RWPE2 (cell line): ENCODE data around the gene NANP.
"Not testable (repeated sequence)": the region's sequence is repeated elsewhere in the genome, so short reads cannot be mapped to it uniquely, and the experiment has no call there.

Source experiments
- ATAC-seq: fragments of 200-7000 bp; cut with Tn5 transposase; 3 replicates; pipeline ENCODE4 v1.9.1; 2021; ENCODE audit warnings: low read depth
- DNase-seq: peaks from one replicate; pipeline ENCODE4 v3.0.0-alpha.2; 2020; ENCODE audit warnings: low spot score
- H3K27ac ChIP-seq: fragments of 450-650 bp; 2 replicates; pipeline ENCODE4 v1.5.1; 2017; ENCODE audit warnings: mild to moderate bottlenecking; ENCODE audit not compliant: poor library complexity, severe bottlenecking
- H3K27me3 ChIP-seq: fragments of 250-450 bp; sonication (Bioruptor Pico); 2 replicates; pipeline ENCODE4 v1.5.1; 2021; ENCODE audit warnings: mild to moderate bottlenecking, moderate library complexity; ENCODE audit not compliant: insufficient read depth, poor library complexity, severe bottlenecking
- H3K36me3 ChIP-seq: fragments of 250-450 bp; sonication (Bioruptor Pico); 2 replicates; pipeline ENCODE4 v1.5.1; 2020; ENCODE audit warnings: low read depth, mild to moderate bottlenecking, moderate library complexity
- H3K4me1 ChIP-seq: fragments of 250-450 bp; sonication (Bioruptor Pico); 2 replicates; pipeline ENCODE4 v1.5.1; 2021; ENCODE audit warnings: mild to moderate bottlenecking, moderate library complexity; ENCODE audit not compliant: insufficient read depth, poor library complexity, severe bottlenecking
- H3K4me3 ChIP-seq: fragments of 250-450 bp; sonication (Bioruptor Pico); 2 replicates; pipeline ENCODE4 v1.5.1; 2021; ENCODE audit warnings: mild to moderate bottlenecking, moderate library complexity; ENCODE audit not compliant: severe bottlenecking
- H3K9me3 ChIP-seq: fragments of 250-450 bp; sonication (Bioruptor Pico); 2 replicates; pipeline ENCODE4 v1.5.1; 2021; ENCODE audit warnings: mild to moderate bottlenecking, moderate library complexity; ENCODE audit not compliant: severe bottlenecking
- TF ChIP-seq, protein P1 (sequence below): fragments of 450-650 bp; IDR thresholded peaks from one replicate; pipeline ENCODE4 v1.5.1; 2017; ENCODE audit warnings: mild to moderate bottlenecking, moderate library complexity; ENCODE audit not compliant: poor library complexity, severe bottlenecking

The NANP gene

DNA sequence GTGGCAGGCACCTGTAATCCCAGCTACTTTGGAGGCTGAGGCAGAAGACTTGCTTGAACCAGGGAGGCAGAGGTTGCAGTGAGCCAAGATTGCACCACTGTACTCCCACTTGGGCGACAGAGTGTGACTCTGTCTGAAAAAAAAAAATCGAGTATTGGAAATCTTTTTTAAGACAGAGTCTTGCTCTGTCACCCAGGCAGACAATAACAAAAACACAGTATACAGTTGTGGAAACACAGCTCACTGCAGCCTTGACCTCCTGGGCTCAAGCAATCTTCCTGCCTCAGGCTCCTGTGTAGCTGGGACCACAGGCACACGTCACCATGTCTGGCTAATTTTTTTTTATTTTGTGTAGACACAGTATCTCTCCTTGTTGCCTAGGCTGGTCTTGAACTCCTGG, 15.0 kb downstream of the NANP start:
- TF ChIP-seq, protein P1, sequence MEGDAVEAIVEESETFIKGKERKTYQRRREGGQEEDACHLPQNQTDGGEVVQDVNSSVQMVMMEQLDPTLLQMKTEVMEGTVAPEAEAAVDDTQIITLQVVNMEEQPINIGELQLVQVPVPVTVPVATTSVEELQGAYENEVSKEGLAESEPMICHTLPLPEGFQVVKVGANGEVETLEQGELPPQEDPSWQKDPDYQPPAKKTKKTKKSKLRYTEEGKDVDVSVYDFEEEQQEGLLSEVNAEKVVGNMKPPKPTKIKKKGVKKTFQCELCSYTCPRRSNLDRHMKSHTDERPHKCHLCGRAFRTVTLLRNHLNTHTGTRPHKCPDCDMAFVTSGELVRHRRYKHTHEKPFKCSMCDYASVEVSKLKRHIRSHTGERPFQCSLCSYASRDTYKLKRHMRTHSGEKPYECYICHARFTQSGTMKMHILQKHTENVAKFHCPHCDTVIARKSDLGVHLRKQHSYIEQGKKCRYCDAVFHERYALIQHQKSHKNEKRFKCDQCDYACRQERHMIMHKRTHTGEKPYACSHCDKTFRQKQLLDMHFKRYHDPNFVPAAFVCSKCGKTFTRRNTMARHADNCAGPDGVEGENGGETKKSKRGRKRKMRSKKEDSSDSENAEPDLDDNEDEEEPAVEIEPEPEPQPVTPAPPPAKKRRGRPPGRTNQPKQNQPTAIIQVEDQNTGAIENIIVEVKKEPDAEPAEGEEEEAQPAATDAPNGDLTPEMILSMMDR, result no peak
- Histone ChIP-seq H3K9me3 (no peaks in the 10 kb centered on the region), H3K4me1 (no peaks in the 10 kb centered on the region), H3K36me3 (peaks cover 9% of the 10 kb centered on the region), H3K27me3 (no peaks in the 10 kb centered on the region), H3K4me3 (no peak overlapping the region), H3K27ac (no peak overlapping the region)
- ATAC-seq (no peak), DNase-seq (no peak)

DNA sequence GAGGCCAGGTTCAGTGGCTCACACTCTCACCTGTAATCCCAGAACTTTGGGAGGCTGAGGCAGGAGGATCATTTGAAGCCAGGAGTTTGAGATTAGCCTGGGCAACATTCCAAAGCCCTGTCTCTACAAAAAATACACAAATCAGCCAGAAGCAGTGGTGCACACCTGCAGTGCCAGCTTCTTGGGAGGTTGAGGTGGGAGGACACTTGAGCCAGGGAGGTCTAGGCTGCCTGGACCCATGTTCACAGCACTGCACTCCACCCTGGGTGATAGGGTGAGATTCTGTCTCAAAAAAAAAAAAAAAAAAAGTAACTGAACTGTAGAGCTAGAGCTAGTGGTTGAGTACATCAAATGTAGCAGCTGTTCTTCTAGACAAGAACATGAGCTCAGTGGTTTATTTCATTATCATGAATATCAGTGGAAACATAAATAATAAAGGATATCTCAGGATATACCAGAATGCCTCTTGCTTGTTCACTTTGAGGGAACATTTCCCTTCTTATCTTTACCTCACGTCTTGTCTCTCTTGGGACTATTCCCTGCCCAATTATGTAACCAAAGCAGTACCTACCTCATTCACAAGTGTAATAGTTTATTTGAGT, 17.6 kb downstream of the NANP start:
- H3K36me3 ChIP-seq, result no peaks in the 10 kb centered on the region
- no peak for ATAC-seq
- H3K27ac ChIP-seq, result no peak overlapping the region
- TF ChIP-seq, protein P1, result no peak
- H3K4me3 ChIP-seq, result no peak overlapping the region
- no peaks in the 10 kb centered on the region for H3K27me3 ChIP-seq
- no peaks in the 10 kb centered on the region for H3K9me3 ChIP-seq
- no peak for DNase-seq
- no peaks in the 10 kb centered on the region for H3K4me1 ChIP-seq

DNA sequence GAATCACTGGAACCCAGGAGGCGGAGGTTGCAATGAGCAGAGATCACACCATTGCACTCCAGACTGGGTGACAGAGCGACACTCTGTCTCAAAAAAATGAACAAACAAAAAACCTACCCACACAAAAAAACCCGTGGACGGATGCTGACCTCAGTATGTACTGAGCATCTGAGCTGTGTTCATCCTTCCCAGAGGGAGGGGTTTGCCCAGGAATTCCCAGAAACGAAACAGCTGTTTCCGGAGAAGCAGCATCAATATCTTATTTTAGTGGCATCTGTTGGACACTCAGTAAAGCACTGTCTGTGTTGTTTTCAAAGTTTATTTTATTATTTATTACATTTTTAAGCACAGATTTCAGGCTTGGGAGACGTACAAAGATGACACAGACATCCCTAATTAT, 18.7 kb downstream of the NANP start:
- TF ChIP-seq, protein P1, result no peak
- Histone ChIP-seq H3K4me1 (no peaks in the 10 kb centered on the region), H3K36me3 (no peaks in the 10 kb centered on the region), H3K9me3 (no peaks in the 10 kb centered on the region), H3K27me3 (no peaks in the 10 kb centered on the region), H3K4me3 (no peak overlapping the region), H3K27ac (no peak overlapping the region)
- ATAC-seq (no peak), DNase-seq (no peak)

DNA sequence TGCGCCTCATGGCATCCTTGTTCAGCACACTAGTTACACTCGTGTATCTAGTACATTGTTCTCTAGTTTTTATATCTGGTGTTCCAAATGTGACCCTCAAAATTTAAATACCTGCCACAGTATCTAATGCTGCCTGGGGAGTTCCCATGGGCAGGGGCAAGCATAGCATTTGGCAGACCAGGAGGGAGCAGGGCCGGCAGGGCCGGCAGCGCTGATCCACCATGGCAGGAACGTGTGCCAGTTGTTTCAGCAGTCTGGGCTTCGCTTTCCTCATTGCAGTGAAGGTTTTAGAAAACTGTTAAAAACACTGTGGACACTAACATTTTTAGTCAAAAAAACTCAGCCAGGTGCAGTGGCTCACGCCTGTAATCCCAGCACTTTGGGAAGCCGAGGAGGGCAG, 19.2 kb downstream of the NANP start:
- DNase-seq, result no peak
- Histone ChIP-seq H3K9me3 (no peaks in the 10 kb centered on the region), H3K27me3 (no peaks in the 10 kb centered on the region), H3K4me1 (no peaks in the 10 kb centered on the region), H3K36me3 (no peaks in the 10 kb centered on the region), H3K27ac (no peak overlapping the region), H3K4me3 (no peak overlapping the region)
- no peak for ATAC-seq
- TF ChIP-seq, protein P1, result no peak

DNA sequence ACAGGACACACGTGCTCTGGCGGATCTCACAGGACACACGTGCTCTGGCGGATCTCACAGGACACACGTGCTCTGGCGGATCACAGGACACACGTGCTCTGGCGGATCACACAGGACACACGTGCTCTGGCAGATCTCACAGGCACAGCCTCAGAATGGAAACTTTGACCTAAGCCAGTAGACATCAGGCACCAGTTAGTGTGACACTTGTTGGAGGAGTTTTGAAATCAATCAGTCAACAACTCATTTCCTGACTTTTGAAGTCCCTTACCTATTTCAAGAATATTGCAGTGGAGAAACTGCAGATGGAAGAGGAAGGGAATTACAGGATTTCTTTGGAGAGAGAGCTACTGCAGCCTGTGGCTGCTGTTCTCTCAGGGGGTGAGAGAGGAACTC, 20.9 kb downstream of the NANP start:
- H3K4me1 ChIP-seq, ATAC-seq, H3K27me3 ChIP-seq, H3K9me3 ChIP-seq, H3K4me3 ChIP-seq, DNase-seq, H3K27ac ChIP-seq, H3K36me3 ChIP-seq: not testable (repeated sequence)

DNA sequence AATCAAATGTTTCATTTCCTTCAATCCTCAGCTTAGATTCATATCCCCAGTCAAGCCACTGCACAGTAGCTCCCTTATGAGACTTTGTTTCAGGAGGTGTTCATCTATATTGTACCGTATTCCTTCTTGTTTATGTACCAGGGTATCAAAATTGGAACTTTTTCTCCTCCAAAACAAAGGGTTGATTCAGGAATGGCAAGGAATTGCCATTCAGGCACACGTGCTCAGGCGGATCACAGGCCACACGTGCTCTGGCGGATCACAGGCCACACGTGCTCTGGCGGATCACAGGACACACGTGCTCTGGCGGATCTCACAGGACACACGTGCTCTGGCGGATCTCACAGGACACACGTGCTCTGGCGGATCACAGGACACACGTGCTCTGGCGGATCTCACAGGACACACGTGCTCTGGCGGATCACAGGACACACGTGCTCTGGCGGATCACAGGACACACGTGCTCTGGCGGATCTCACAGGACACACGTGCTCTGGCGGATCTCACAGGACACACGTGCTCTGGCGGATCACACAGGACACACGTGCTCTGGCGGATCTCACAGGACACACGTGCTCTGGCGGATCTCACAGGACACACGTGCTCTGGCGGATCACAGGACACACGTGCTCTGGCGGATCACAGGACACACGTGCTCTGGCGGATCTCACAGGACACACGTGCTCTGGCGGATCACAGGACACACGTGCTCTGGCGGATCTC, 21.5 kb downstream of the NANP start:
- not testable (repeated sequence) for H3K27me3 ChIP-seq, ATAC-seq, H3K9me3 ChIP-seq, H3K4me1 ChIP-seq, H3K4me3 ChIP-seq, H3K27ac ChIP-seq, H3K36me3 ChIP-seq, DNase-seq
